ENCODE results near the gene FLT3. TPM values are rescaled to one million over a fixed set of nuclear protein-coding genes. Genes with fewer than 3 reads are reported as not detected.

FLT3 gene
- total and polyA plus RNA-seq, 2 of the 13 experiments (the other 11 are each of a cell fraction or from before 2014, with no cell fraction given): not detected

GRCh38 chr13:28089065-28089464, 11.3 kb downstream of the FLT3 start:
- no peaks in the 10 kb centered on the region for H4K20me1 ChIP-seq (ENCODE audit: insufficient read depth, low read length)
- ATAC-seq (no peak), DNase-seq (ENCODE audit: low spot score) (no peak), FAIRE-seq (no peak)
- intact Hi-C loops (cut with micrococcal nuclease; ENCODE audit: unreplicated experiment): no loop called here
- no peaks in the 10 kb centered on the region for H3K9me3 ChIP-seq (ENCODE audit: low read length)
- CTCF ChIA-PET (ENCODE audit: low intra/inter-chr PET ratio, low total read pairs): no interaction called here
- BruUV-seq (replicated peaks): no TSS peak
- no peak overlapping the region for H3K27ac ChIP-seq (ENCODE audit: extremely low read length, insufficient read depth, low read length)
- no peaks in the 10 kb centered on the region; a peak in 1 of 5 replicates for H3K27me3 ChIP-seq (ENCODE audit: control insufficient read depth in 1 of 2, insufficient read depth in 2 of 2, low read length in 2 of 2)
- H3K4me2 ChIP-seq (ENCODE audit: low read depth, low read length): no peak overlapping the region
- H3K79me2 ChIP-seq (ENCODE audit: insufficient read depth, low read length): no peaks in the 10 kb centered on the region
- POLR2A ChIA-PET: no interaction called here
- no peaks in the 10 kb centered on the region for H3K36me3 ChIP-seq (replicated peaks in 1 of 2; ENCODE audit: control insufficient read depth in 1 of 2, insufficient read depth in 2 of 2, low read length in 2 of 2)
- H3K4me1 ChIP-seq (ENCODE audit: insufficient read depth, low read length): no peaks in the 10 kb centered on the region
- H3K9ac ChIP-seq (ENCODE audit: insufficient read depth, low read depth, low read length): no peak overlapping the region
- H2AFZ ChIP-seq (ENCODE audit: low read length): no peak overlapping the region
- H3K4me3 ChIP-seq (replicated peaks in 1 of 3; ENCODE audit: insufficient read depth in 1 of 3, low read depth in 2 of 3, low read length in 3 of 3): no peak overlapping the region
- WGBS (ENCODE audit: low lambda C conversion rate): 0% methylated on average over 1 of the region's 1 CpG
- in situ Hi-C loops (cut with HindIII; ENCODE audit: extremely low pct_ligation_motif_present, low pct_unique_long_range_greater_than_20kb): no loop called here
- TF ChIP-seq NFE2L1 (CRISPR knock-in tag; IDR thresholded peaks at IDR 0.05; ENCODE audit: borderline replicate concordance) (no peak), SSRP1 (CRISPR knock-in tag; IDR thresholded peaks at IDR 0.05) (no peak), MIER3 (CRISPR knock-in tag; IDR thresholded peaks at IDR 0.05; ENCODE audit: borderline replicate concordance) (no peak), DPF2 (CRISPR knock-in tag; IDR thresholded peaks at IDR 0.05; ENCODE audit: borderline replicate concordance, low read depth) (no peak), TRAFD1 (CRISPR knock-in tag; IDR thresholded peaks at IDR 0.05; ENCODE audit: borderline replicate concordance) (no peak), MLXIP (CRISPR knock-in tag; IDR thresholded peaks at IDR 0.05; ENCODE audit: borderline replicate concordance) (no peak), NFKB2 (CRISPR knock-in tag; IDR thresholded peaks at IDR 0.05; ENCODE audit: borderline replicate concordance) (no peak), FLYWCH1 (CRISPR knock-in tag; IDR thresholded peaks at IDR 0.05) (no peak), HNRNPUL1 (IDR thresholded peaks at IDR 0.05; ENCODE audit: low read depth, low read length) (no peak), SIX4 (CRISPR knock-in tag; IDR thresholded peaks at IDR 0.05) (no peak), ZNF644 (CRISPR knock-in tag; IDR thresholded peaks at IDR 0.05; ENCODE audit: low read depth) (no peak), NRL (CRISPR knock-in tag; IDR thresholded peaks at IDR 0.05; ENCODE audit: borderline replicate concordance) (no peak), ERF (CRISPR knock-in tag; IDR thresholded peaks at IDR 0.05) (no peak), THAP9 (CRISPR knock-in tag; IDR thresholded peaks at IDR 0.05; ENCODE audit: borderline replicate concordance) (no peak)
